GM18499 (cell line): ENCODE results near the gene MRPL33.

Source experiments
- ATAC-seq: cut with Tn5 transposase; IDR thresholded peaks from one replicate; pipeline ENCODE4 v1.9.1; 2021; ENCODE audit warnings: moderate number of reproducible peaks; ENCODE audit not compliant: insufficient read depth, unreplicated experiment

Gene MRPL33

DNA sequence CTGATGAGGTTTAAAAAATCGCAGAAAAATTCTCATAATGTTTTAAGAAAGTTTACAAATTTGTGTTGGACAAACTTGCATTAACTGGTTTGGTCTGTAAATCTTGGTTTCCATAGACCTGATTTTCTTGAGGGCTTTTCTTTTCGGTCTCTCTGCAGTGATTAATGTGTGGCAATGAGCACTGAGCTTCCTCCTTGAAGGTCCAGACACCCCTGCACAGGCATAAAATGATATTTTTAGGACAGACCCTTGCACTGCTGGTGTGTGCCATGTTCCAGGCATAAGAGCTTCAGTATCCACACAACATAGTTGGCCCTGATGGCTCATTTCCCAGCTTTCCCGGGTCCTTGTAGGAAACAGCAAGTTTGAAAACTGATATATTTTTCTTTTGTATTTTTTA lies 33.7 kb downstream of the MRPL33 start:
- no peak for ATAC-seq

DNA sequence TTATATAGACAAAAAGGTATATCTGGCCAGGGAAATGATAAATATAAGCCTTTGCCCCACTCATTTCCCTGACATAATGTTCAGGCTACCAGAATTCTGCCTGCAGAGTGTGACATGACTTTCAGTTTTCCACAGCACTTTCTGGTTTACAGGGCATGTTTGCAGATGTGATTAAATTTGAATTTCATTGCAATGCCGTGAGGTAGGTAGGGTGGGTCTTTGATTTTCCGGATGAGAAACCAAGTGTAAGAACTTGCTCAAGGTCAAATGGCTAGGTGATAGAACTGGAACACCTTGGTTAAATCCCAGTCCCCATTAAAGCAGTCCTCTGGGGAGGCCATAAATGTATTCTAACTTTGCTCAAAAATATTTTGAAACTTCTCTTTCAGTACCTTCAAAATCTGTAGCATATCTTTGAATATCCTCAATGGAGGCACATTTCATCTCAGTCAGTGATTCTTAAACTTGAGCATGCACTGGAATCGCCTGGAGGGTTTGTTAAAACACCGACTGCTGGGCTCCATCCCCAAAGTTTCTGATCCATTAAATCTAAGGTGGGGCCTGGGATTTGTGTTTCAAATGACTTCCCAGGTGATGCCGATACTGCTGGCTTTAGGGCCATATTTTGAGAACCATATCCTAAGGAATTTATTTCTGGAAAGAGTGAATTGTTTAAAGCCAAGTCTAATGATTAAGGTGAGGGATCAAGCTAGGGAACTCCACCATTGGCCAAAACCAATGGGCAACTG lies 35.0 kb downstream of the MRPL33 start:
- ATAC-seq, result no peak

DNA sequence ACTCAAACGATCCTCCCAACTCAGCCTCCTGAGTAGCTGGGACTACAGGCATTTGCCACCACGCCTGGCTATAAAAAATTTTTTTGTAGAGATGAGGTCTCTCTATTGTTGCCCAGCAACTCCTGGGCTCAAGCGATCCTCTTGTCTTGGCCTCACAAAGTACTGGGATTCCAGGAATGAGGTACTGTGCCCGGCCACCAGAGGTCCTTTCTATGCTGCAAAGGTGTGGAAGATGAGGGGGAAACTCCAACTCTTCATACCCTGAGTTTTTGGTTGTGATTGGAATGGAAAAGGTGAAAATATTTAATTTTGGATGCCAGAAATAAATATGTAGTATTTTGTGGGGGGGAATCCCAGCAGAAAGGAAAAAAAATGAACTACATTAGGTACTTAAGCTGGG lies 36.0 kb downstream of the MRPL33 start:
- ATAC-seq, result no peak

DNA sequence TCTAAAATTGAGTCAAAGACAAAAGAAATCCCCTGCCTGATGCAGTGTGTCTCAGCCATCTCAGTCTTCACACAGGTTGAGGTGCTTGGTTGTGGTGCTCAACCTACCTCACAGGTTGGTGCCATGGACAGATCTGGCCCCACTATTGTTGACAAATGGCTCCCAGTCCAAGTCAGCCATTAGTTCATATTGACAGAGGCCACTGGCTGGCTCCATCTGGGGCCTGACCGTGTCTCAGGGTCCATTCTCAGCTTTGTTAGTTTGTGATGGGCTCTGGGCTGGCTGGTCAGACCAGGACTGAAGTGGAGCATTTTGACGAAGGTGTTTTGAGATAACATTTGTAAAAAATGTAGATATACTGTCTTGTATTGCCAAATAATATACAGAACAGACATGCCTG lies 36.9 kb downstream of the MRPL33 start:
- no peak for ATAC-seq

DNA sequence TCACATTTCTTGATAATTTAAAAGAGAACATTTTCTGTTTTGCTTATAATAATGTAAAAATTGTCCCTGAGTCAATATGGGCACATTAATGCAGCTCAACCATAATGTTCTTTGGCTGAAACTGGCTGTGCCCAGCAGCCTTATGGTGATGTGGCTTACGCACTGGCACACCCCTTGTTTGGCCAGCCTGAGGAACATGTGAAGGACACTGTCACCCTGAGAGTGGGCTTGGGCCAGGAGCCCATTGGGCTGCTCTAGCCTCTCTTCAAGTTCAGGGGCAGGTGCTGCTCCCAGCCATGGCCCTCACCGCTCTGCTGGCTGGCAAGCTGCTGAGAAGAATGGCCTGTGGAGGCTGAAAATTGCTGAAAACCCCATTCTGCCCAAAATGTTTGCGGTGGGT lies 37.5 kb downstream of the MRPL33 start:
- ATAC-seq, result no peak

DNA sequence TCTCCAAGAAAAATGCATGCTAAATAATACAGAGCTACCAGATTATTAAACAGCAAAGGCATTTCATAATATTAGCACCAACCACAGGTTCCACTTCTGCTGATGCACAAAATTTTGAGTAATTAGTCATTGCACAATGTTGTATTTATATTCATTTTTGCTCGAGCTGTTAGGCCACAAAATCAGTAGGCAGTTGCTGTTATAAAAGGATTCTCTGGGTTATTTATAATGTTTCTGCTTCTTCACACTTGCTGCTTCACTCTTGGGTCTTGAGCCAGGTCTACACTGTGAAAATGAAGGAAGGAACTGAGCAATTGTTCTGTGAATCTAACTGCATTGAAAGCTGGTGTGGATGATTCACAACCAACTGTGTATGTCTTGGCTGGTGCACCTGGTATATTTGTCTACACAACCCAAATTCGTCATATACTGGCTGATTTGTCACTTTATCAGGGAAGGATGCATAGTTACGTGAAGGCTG lies 38.3 kb downstream of the MRPL33 start:
- no peak for ATAC-seq

DNA sequence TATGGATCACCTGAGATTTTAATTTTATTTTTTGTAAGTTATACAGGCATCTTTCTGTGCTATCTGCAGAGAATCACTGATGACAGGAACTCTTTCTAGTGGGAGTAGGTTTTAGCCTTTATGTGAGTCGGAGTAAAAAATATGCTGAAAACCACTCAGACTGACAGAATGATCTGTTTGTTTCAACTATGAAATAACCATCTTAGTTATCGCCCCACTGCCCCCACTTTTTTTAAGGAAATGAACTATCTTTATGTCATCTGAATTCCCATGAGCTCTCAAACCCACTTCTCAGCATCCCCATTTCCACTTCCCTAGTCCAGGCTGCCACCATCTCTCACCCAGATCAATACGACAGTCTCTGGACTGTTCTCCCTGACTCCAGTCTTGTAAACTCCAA lies 38.9 kb downstream of the MRPL33 start:
- no peak for ATAC-seq

DNA sequence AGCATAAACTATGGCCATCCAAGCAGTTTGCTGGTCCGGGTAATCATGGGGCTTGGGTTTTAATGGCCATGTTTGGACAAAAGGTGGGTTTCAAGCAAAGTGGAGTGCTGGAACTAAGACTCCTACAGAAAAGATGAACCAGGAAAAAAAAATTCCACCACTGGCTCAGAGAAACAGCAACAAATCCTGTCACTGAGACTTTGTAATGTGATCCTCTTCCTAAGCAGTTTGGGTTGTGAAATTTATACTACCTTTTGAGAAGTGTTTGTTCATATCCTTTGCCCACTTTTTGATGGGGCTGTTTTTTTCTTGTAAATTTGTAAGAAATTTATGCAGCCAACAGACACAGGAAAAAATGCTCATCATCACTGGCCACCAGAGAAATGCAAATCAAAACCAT lies 40.2 kb downstream of the MRPL33 start:
- no peak for ATAC-seq

DNA sequence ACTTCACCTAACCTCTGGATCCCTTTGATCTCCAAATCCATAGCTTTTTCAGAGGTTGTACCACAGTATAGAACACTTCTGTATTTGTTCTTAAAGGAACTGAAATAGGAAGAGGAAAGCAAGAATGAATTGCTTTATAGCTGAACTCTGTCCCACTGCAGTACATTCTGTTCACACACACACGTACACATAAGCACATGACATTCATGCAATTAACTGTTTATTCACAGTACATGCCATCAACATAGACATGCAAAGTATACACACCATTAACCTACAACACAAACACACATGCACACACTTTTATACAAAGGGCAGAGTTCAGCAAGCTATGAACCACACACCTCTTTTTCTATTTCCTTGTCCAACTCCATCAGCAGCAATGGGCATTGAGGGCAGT lies 43.2 kb downstream of the MRPL33 start:
- no peak for ATAC-seq

DNA sequence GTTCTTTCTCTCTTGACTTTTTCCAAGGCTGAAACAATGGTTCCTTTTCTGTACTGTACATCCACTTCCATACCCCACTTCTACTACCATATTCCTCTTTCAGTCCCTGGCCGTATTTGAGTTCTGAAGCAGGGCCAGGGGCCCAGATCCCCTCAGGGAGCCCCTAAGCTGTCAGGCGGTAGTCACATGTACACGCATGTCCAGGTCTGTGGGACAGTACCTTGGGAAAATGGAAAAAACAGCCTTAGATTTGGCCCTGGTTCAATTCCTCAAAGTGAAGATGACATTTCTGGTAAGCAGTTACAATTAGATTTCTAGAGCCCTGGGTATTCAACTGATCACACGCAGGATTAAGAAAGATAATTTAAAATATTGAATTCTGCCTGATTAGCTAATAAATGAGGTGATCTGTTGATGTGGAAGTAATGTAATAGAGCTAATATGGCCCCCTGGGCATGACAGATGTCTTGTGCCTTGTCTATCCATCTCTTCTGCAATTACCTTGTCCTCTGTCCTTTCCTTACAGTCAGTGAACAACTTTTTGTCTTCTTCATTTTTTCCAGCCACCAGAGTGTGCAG lies 44.4 kb downstream of the MRPL33 start:
- no peak for ATAC-seq

DNA sequence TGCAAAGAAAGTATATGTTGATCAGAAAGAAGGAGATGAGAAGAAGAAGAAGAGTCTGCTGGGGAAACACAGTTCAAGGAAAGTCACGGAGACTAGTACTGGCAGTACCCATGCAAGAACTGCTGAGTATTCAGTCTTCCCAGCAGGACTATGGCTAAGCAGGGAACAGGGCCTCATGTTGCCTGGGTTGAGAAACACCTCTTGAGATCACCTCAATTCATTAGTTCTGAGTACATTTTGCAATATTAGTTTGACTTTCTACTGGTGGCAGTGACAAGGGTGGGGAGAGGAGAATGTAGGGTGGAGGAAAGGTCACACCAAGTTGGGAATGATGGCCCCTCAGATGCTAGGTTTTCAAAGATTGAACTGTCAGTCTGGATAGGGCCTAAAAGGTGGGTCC lies 50.5 kb downstream of the MRPL33 start:
- ATAC-seq, result no peak

DNA sequence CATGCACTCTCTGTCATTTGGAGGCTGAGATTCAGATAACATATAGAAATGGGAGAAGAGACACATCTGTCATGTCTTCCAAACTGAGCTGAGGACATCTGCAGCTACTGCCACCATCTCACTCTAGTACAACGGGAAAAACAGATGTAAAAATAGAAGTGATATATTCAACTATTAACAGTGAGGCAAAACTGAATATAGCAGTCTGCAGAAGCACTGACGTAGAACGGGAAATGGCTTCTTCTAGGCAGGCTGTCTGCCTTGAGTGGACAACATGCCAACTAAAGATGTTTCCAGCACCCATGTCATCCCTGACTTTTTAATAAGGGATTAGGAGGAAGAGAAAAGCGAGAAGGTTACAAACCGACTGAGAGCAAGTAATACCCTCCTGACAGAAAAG lies 51.6 kb downstream of the MRPL33 start:
- no peak for ATAC-seq

DNA sequence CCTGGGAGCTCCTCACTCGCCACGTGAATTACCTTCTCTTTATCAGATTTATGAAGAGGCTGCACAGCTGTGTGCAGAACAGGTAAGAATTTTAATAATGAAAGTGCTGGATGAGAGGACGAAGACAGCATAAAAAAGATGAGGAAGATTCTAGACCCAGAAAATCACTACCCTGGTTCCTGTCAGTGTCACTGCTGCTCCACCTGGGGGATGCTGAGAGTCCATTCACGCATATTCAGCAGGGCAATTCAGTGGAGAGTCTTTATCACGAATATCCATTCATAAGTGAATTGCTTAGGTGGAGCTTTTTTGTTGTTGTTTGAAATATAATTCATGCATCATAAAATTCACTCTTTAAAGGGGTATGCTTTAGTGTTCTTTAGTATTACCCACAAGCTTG lies 52.0 kb downstream of the MRPL33 start:
- ATAC-seq, result no peak

DNA sequence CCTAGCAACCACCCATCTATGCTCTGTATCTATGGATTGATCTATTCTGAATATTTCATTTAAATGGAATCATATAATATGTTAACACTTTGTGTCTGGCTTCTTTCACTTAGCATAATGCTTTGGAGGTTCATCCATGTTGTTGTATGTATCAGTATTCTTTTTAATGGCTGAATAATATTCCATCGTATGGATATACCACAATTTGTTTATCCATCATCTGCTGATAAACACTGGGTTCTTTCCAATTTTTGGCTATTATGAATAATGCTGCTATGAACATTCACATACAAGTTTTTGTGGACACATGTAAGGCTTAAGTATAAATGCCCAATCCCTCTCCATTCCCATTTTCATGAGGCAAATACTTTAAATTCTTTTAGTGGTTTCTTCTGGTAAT lies 52.9 kb downstream of the MRPL33 start:
- no peak for ATAC-seq

DNA sequence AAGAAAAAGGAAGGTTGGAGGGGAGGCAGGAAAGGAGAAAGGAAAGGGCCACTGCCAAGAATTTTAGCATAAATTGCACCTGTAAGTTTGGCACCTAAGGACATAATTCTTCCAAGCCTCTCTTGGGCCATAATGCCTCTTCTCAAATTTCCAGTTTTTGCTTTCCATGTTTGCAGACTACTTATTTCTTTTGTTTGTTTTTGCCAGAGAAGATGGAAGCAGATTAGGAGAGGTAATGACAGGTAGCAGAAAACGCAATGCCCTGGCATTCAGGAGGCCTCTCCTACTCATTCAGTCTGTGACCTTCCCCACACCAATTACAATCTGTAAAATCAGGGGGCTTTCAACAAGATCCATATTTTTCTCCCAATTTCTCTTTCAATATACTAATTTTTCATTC lies 56.8 kb downstream of the MRPL33 start:
- no peak for ATAC-seq
